HEK293 (cell line): Measurements from ENCODE around the gene MYO18B.

Experiments
- CTCF ChIA-PET: fragments of 350-600 bp; formaldehyde crosslinking; extraction: SDS; loops from one replicate; lab custom pipeline; 2021; ENCODE audit warnings: antibody characterized with exemption; lab: Yijun Ruan, JAX
- POLR2A ChIA-PET: fragments of 300-600 bp; formaldehyde crosslinking; extraction: SDS; loops from one replicate; lab custom pipeline; 2020; ENCODE audit warnings: antibody characterized with exemption, inconsistent platforms; lab: Yijun Ruan, JAX
- H3K27ac ChIP-seq: fragments of 200-500 bp; sonication (Bioruptor generic); 2 replicates; pipeline ENCODE4 v1.5.1; 2014; ENCODE audit warnings: low read depth, low read length, control low read depth, inconsistent platforms; ENCODE audit errors: extremely low read depth
- H3K36me3 ChIP-seq, 2 experiments: fragments of 200-500 bp in 1 of 2; sonication (Bioruptor generic) in 1 of 2; 1 replicate in 1 of 2; 2 replicates in 1 of 2; pipeline ENCODE4 v1.5.1; 2014 to 2017; ENCODE audit warnings: inconsistent platforms in 2 of 2, low read length in 2 of 2; ENCODE audit not compliant: control insufficient read depth in 2 of 2, insufficient read depth in 1 of 2
- H3K4me1 ChIP-seq: fragments of 200-500 bp; sonication (Bioruptor generic); 2 replicates; pipeline ENCODE4 v1.5.1; 2014; ENCODE audit warnings: mild to moderate bottlenecking, low read length, inconsistent platforms; ENCODE audit not compliant: control insufficient read depth, insufficient read depth
- H3K4me3 ChIP-seq: 2 replicates; pipeline ENCODE4 v1.5.1; 2011; ENCODE audit warnings: low read depth, mild to moderate bottlenecking, control low read depth, low read length, moderate library complexity
- H3K9me3 ChIP-seq: fragments of 200-500 bp; sonication (Bioruptor generic); 2 replicates; pipeline ENCODE4 v1.5.1; 2014; ENCODE audit warnings: low read depth, low read length, inconsistent platforms; ENCODE audit not compliant: control insufficient read depth, insufficient read depth
- ELK4 ChIP-seq: IDR thresholded peaks from 2 replicates; pipeline ENCODE4 v1.6.1; 2011; ENCODE audit warnings: mild to moderate bottlenecking, low read depth, low read length, borderline replicate concordance
- GLIS1 ChIP-seq: fragments of 450-650 bp; formaldehyde crosslinking; IDR thresholded peaks from 2 replicates; pipeline ENCODE4 v1.5.1; 2016; ENCODE audit warnings: missing biosample characterization, missing genetic modification characterization
- KLF9 ChIP-seq: fragments of 450-650 bp; formaldehyde crosslinking; IDR thresholded peaks from 2 replicates; pipeline ENCODE4 v1.5.1; 2016; ENCODE audit warnings: missing biosample characterization, missing genetic modification characterization, low read depth
- OSR2 ChIP-seq: fragments of 450-650 bp; formaldehyde crosslinking; IDR thresholded peaks from 2 replicates; pipeline ENCODE4 v1.5.1; 2016; ENCODE audit warnings: missing biosample characterization, missing genetic modification characterization
- PRDM10 ChIP-seq: fragments of 450-650 bp; formaldehyde crosslinking; IDR thresholded peaks from 2 replicates; pipeline ENCODE4 v1.5.1; 2016; ENCODE audit warnings: missing biosample characterization, missing genetic modification characterization
- SP7 ChIP-seq: fragments of 450-650 bp; formaldehyde crosslinking; IDR thresholded peaks from 2 replicates; pipeline ENCODE4 v1.5.1; 2016; ENCODE audit warnings: missing biosample characterization, missing genetic modification characterization
- ZBTB1 ChIP-seq: fragments of 450-650 bp; formaldehyde crosslinking; IDR thresholded peaks from 2 replicates; pipeline ENCODE4 v1.5.1; 2016; ENCODE audit warnings: missing biosample characterization, missing genetic modification characterization
- ZIC2 ChIP-seq: fragments of 450-650 bp; formaldehyde crosslinking; IDR thresholded peaks from 2 replicates; pipeline ENCODE4 v1.5.1; 2016; ENCODE audit warnings: missing biosample characterization, missing genetic modification characterization
- ZNF121 ChIP-seq: fragments of 450-650 bp; formaldehyde crosslinking; IDR thresholded peaks from 2 replicates; pipeline ENCODE4 v1.5.1; 2016; ENCODE audit warnings: missing biosample characterization, missing genetic modification characterization
- ZNF138 ChIP-seq: fragments of 450-650 bp; formaldehyde crosslinking; IDR thresholded peaks from 2 replicates; pipeline ENCODE4 v1.5.1; 2016; ENCODE audit warnings: missing biosample characterization, missing genetic modification characterization, borderline replicate concordance
- ZNF16 ChIP-seq: fragments of 450-650 bp; formaldehyde crosslinking; IDR thresholded peaks from 2 replicates; pipeline ENCODE4 v1.5.1; 2016; ENCODE audit warnings: low read depth, missing biosample characterization, missing genetic modification characterization
- ZNF169 ChIP-seq: fragments of 450-650 bp; formaldehyde crosslinking; IDR thresholded peaks from 2 replicates; pipeline ENCODE4 v1.5.1; 2016; ENCODE audit warnings: missing biosample characterization, missing genetic modification characterization
- ZNF175 ChIP-seq: fragments of 450-650 bp; formaldehyde crosslinking; IDR thresholded peaks from 2 replicates; pipeline ENCODE4 v1.5.1; 2016; ENCODE audit warnings: missing biosample characterization, missing genetic modification characterization
- ZNF19 ChIP-seq: fragments of 450-650 bp; formaldehyde crosslinking; IDR thresholded peaks from 2 replicates; pipeline ENCODE4; 2016; ENCODE audit warnings: missing biosample characterization, missing genetic modification characterization, low read depth
- ZNF214 ChIP-seq: fragments of 450-650 bp; formaldehyde crosslinking; IDR thresholded peaks from 2 replicates; pipeline ENCODE4 v1.5.1; 2017; ENCODE audit warnings: missing biosample characterization, mild to moderate bottlenecking, missing genetic modification characterization, borderline replicate concordance
- ZNF23 ChIP-seq: fragments of 450-650 bp; formaldehyde crosslinking; IDR thresholded peaks from 2 replicates; pipeline ENCODE4 v1.5.1; 2016; ENCODE audit warnings: missing biosample characterization, missing genetic modification characterization, borderline replicate concordance
- ZNF292 ChIP-seq: fragments of 450-650 bp; formaldehyde crosslinking; IDR thresholded peaks from 2 replicates; pipeline ENCODE4 v1.5.1; 2016; ENCODE audit warnings: low read depth, missing biosample characterization, missing genetic modification characterization, borderline replicate concordance
- ZNF302 ChIP-seq: fragments of 450-650 bp; formaldehyde crosslinking; IDR thresholded peaks from 2 replicates; pipeline ENCODE4 v1.5.1; 2016; ENCODE audit warnings: missing biosample characterization, missing genetic modification characterization, low read depth
- ZNF362 ChIP-seq: fragments of 450-650 bp; formaldehyde crosslinking; IDR thresholded peaks from 2 replicates; pipeline ENCODE4 v1.5.1; 2016; ENCODE audit warnings: missing biosample characterization, missing genetic modification characterization
- ZNF549 ChIP-seq: fragments of 450-650 bp; IDR thresholded peaks from 2 replicates; pipeline ENCODE4 v1.5.1; 2018; ENCODE audit warnings: missing biosample characterization, missing genetic modification characterization, mild to moderate bottlenecking, inconsistent platforms, moderate library complexity
- ZNF629 ChIP-seq: fragments of 450-650 bp; formaldehyde crosslinking; IDR thresholded peaks from 2 replicates; pipeline ENCODE4 v1.5.1; 2017; ENCODE audit warnings: missing biosample characterization, missing genetic modification characterization
- ZSCAN4 ChIP-seq: fragments of 450-650 bp; formaldehyde crosslinking; IDR thresholded peaks from 2 replicates; pipeline ENCODE4 v1.5.1; 2017; ENCODE audit warnings: missing biosample characterization, missing genetic modification characterization

Gene MYO18B

GRCh38 chr22:25922141-25922540 lies 180.2 kb downstream of the MYO18B start:
- ChIA-PET CTCF (interaction anchor here (1.1 kb wide), 1 partner anchor 18 kb away, joined by 4 read pairs; no protein-coding TSS in a partner anchor), POLR2A (no interaction called here)
- no peaks in the 10 kb centered on the region for H3K9me3 ChIP-seq
- no peaks in the 10 kb centered on the region for H3K36me3 ChIP-seq
- H3K4me3 ChIP-seq: no peak overlapping the region
- no peak overlapping the region for H3K27ac ChIP-seq
- peaks cover 9% of the 10 kb centered on the region for H3K4me1 ChIP-seq
- no peak for TF ChIP-seq ZNF19 (tag by site-specific recombination)
- no peak for TF ChIP-seq ZNF214 (tag by site-specific recombination)
- no peak for TF ChIP-seq ZNF292 (tag by site-specific recombination)
- TF ChIP-seq ZNF138 (tag by site-specific recombination): no peak
- no peak for TF ChIP-seq ZNF169 (tag by site-specific recombination)

- ChIA-PET POLR2A (interaction anchor here (0.7 kb wide), 1 partner anchor 433 kb away, joined by 3 read pairs; no protein-coding TSS in a partner anchor), CTCF (no interaction called here)
- TF ChIP-seq ZNF302 (tag by site-specific recombination) (no peak), ELK4 (no peak), ZBTB1 (tag by site-specific recombination) (no peak), ZSCAN4 (tag by site-specific recombination) (no peak), ZNF175 (tag by site-specific recombination) (no peak)
- no peak overlapping the region for H3K27ac ChIP-seq
- H3K4me1 ChIP-seq: peaks cover 12% of the 10 kb centered on the region
- no peak overlapping the region for H3K4me3 ChIP-seq
- no peaks in the 10 kb centered on the region for H3K9me3 ChIP-seq
- H3K36me3 ChIP-seq: no peaks in the 10 kb centered on the region
Measured at GRCh38 chr22:25923914-25924313, 181.9 kb downstream of the MYO18B start.

- TF ChIP-seq ZNF549 (tag by site-specific recombination): peak; percentile 80
- no peak for TF ChIP-seq ZNF362 (tag by site-specific recombination)
- TF ChIP-seq GLIS1: peak; percentile 68
- peak; percentile 32; the same call in 1 of the 2 replicates for TF ChIP-seq ZIC2 (tag by site-specific recombination)
- 0 out of 2 replicates have a peak, but pooled peaks have one; percentile 36 for TF ChIP-seq OSR2 (tag by site-specific recombination)
- no peak for TF ChIP-seq ZNF629
- peak; percentile 45; the same call in 1 of the 2 replicates for TF ChIP-seq ZNF121 (tag by site-specific recombination)
- 0 out of 2 replicates have a peak, but pooled peaks have one; percentile 13 for TF ChIP-seq PRDM10 (tag by site-specific recombination)
- peak; percentile 35; the same call in 1 of the 2 replicates for TF ChIP-seq KLF9 (tag by site-specific recombination)
- TF ChIP-seq SP7 (tag by site-specific recombination): peak; percentile 34; the same call in 1 of the 2 replicates
- no peak for TF ChIP-seq ZNF23 (tag by site-specific recombination)
- TF ChIP-seq ZNF16: peak; percentile 80
- TF ChIP-seq, all 188 proteins: peak for 9
- Histone ChIP-seq H3K4me3 (no peak overlapping the region), H3K9me3 (no peaks in the 10 kb centered on the region), H3K27ac (no peak overlapping the region), H3K36me3 (no peaks in the 10 kb centered on the region), H3K4me1 (peaks cover 17% of the 10 kb centered on the region)
- ChIA-PET CTCF (interaction anchor here (0.6 to 1.0 kb wide), 4 partner anchors 15 to 403 kb away, joined by 3 to 4 read pairs (median 4); no protein-coding TSS in a partner anchor), POLR2A (no interaction called here)
Measured at GRCh38 chr22:25928038-25928437, 186.1 kb downstream of the MYO18B start.
